ENCODE data around the gene STAC3.

Gene STAC3

GRCh38 chr12:57248934-57249742, 1.8 kb downstream of the STAC3 start:
- POLR2A ChIA-PET: no interaction called here
- DNase-seq (ENCODE audit: low read depth, low spot score): no peak
- no peak overlapping the region for H3K4me3 ChIP-seq (ENCODE audit: low read depth, low read length)
- no peak for TF ChIP-seq CTCF (IDR thresholded peaks at IDR 0.05; ENCODE audit: insufficient read depth, low read length, missing control alignments)
- CTCF ChIA-PET: interaction anchor here (0.9 to 38.5 kb wide), 10 partner anchors 8 to 208 kb away, joined by 3 to 880 read pairs (median 22); partner anchors contain the start of genes GLI1, INHBE and SHMT2

GRCh38 chr12:57247041-57247440, 3.9 kb downstream of the STAC3 start:
- POLR2A ChIA-PET: no interaction called here
- no peak overlapping the region for H3K4me3 ChIP-seq (ENCODE audit: low read depth, low read length)
- CTCF ChIA-PET: interaction anchor here (1.1 to 38.5 kb wide), 7 partner anchors 10 to 210 kb away, joined by 3 to 880 read pairs (median 5); partner anchors contain the start of genes GLI1, INHBE and SHMT2
- no peak for DNase-seq (ENCODE audit: low read depth, low spot score)
- no peak for TF ChIP-seq CTCF (IDR thresholded peaks at IDR 0.05; ENCODE audit: insufficient read depth, low read length, missing control alignments)

GRCh38 chr12:57244312-57244696, 6.7 kb downstream of the STAC3 start:
- TF ChIP-seq CTCF (IDR thresholded peaks at IDR 0.05; ENCODE audit: insufficient read depth, low read length, missing control alignments): no peak
- H3K4me3 ChIP-seq (ENCODE audit: low read depth, low read length): no peak overlapping the region
- DNase-seq (ENCODE audit: low read depth, low spot score): no peak
- ChIA-PET CTCF (interaction anchor here (0.6 to 38.5 kb wide), 19 partner anchors 9 to 213 kb away, joined by 3 to 880 read pairs (median 7); partner anchors contain the start of genes GLI1, INHBE, NAB2 and NXPH4), POLR2A (no interaction called here)

GRCh38 chr12:57243521-57244311, 7.3 kb downstream of the STAC3 start:
- peak overlapping the region; percentile 49 for H3K4me3 ChIP-seq (ENCODE audit: low read depth, low read length)
- TF ChIP-seq CTCF (IDR thresholded peaks at IDR 0.05; ENCODE audit: insufficient read depth, low read length, missing control alignments): peak; percentile 72
- ChIA-PET POLR2A (interaction anchor here (0.6 to 1.0 kb wide), 2 partner anchors 14 to 96 kb away, joined by 3 read pairs; partner anchors contain the start of gene SHMT2), CTCF (interaction anchor here (0.6 to 38.5 kb wide), 31 partner anchors 10 to 228 kb away, joined by 3 to 880 read pairs (median 4); partner anchors contain the start of genes GLI1, INHBE, NAB2 and NXPH4)
- DNase-seq (ENCODE audit: low read depth, low spot score): no peak

- peak overlapping the region; percentile 49 for H3K4me3 ChIP-seq (ENCODE audit: low read depth, low read length)
- POLR2A ChIA-PET: interaction anchor here (0.6 to 1.0 kb wide), 4 partner anchors 12 to 152 kb away, joined by 3 to 4 read pairs (median 3); partner anchors contain the start of gene SHMT2
- DNase-seq (ENCODE audit: low read depth, low spot score): no peak
- CTCF ChIA-PET: interaction anchor here (0.7 to 38.5 kb wide), 36 partner anchors 10 to 274 kb away, joined by 3 to 880 read pairs (median 4); partner anchors contain the start of genes GLI1, INHBE, LRP1 and NAB2
- TF ChIP-seq CTCF (IDR thresholded peaks at IDR 0.05; ENCODE audit: insufficient read depth, low read length, missing control alignments): peak; percentile 79
Measured at GRCh38 chr12:57242691-57243454, 8.1 kb downstream of the STAC3 start.

Measured in AG04449 (cell line).